OCI-LY3 (cell line): ENCODE measurements around the gene KCNQ1.

ENCODE experiments used
- CTCF ChIP-seq: fragments of 200-600, 300-600 bp; sonication (generic); IDR thresholded peaks from 2 replicates; pipeline ENCODE4 v1.5.1; 2014; ENCODE audit warnings: antibody characterized with exemption, low read length, low read depth
- EZH2phosphoT487 ChIP-seq: fragments of 200-600 bp; shearing (Covaris generic); IDR thresholded peaks from 2 replicates; pipeline ENCODE4 v1.6.1; 2018; ENCODE audit warnings: antibody characterized with exemption, mixed run types, low read depth

GRCh38 chr11:2466869-2467694, 22.3 kb downstream of the KCNQ1 start:
- TF ChIP-seq CTCF (no peak), EZH2phosphoT487 (no peak)
